WTC11 (cell line): ENCODE data around the gene DRD2. TPM values are rescaled to one million over a fixed set of nuclear protein-coding genes. Genes with fewer than 3 reads are reported as not detected.

ENCODE experiments used
- ATAC-seq: fragments of 200-7000 bp; cut with Tn5 transposase; 2 replicates; pipeline ENCODE4 v1.10.0; 2021; ENCODE audit warnings: mild to moderate bottlenecking, moderate library complexity
- CTCF ChIA-PET: fragments of 300-600 bp; sonication (Branson Sonifier 250); formaldehyde crosslinking; loops from one replicate; lab custom pipeline; 2021; ENCODE audit warnings: antibody characterized with exemption; lab: Charles Lee
- POLR2A ChIA-PET: fragments of 350-600 bp; sonication (Branson Sonifier 250); formaldehyde crosslinking; loops from one replicate; lab custom pipeline; 2021; ENCODE audit warnings: antibody characterized with exemption; lab: Charles Lee
- DNase-seq: peaks from one replicate; pipeline ENCODE4 v3.0.0; 2021; ENCODE audit warnings: low spot score
- H3K27ac Mint-ChIP-seq: 2 replicates; pipeline ENCODE4 v1.8.0; 2021; ENCODE audit warnings: mixed read lengths
- H3K27me3 Mint-ChIP-seq: 2 replicates; pipeline ENCODE4 v1.8.0; 2021; ENCODE audit warnings: low read depth, mild to moderate bottlenecking, moderate library complexity, mixed read lengths
- H3K36me3 Mint-ChIP-seq: 2 replicates; pipeline ENCODE4 v1.8.0; 2021; ENCODE audit warnings: mixed read lengths
- H3K4me1 Mint-ChIP-seq: 2 replicates; pipeline ENCODE4 v1.8.0; 2022; ENCODE audit warnings: mixed read lengths
- H3K4me3 Mint-ChIP-seq: 2 replicates; pipeline ENCODE4 v1.8.0; 2021; ENCODE audit warnings: mild to moderate bottlenecking, moderate library complexity, mixed read lengths
- H3K9me3 Mint-ChIP-seq: 2 replicates; pipeline ENCODE4 v1.8.0; 2021; ENCODE audit warnings: mixed read lengths
- ARID4B ChIP-seq: sonication (generic); formaldehyde crosslinking; IDR thresholded peaks from 2 replicates; pipeline ENCODE4 v1.8.0; 2023; ENCODE audit warnings: missing genetic modification reagents, mild to moderate bottlenecking, borderline replicate concordance
- ATF3 ChIP-seq: sonication (generic); formaldehyde crosslinking; conservative IDR thresholded peaks from 2 replicates; pipeline ENCODE4 v1.8.1; 2022; ENCODE audit warnings: mild to moderate bottlenecking, missing genetic modification reagents
- CDX4 ChIP-seq: fragments of 250-450 bp; sonication (Bioruptor Pico); IDR thresholded peaks from 2 replicates; pipeline ENCODE4 v1.9.0; 2021; ENCODE audit warnings: moderate library complexity, mild to moderate bottlenecking, inconsistent platforms, borderline replicate concordance
- CREM ChIP-seq: sonication (generic); formaldehyde crosslinking; IDR thresholded peaks from 2 replicates; pipeline ENCODE4 v1.8.1; 2022; ENCODE audit warnings: mild to moderate bottlenecking, missing genetic modification reagents, moderate library complexity
- E2F1 ChIP-seq: sonication (generic); formaldehyde crosslinking; IDR thresholded peaks from 2 replicates; pipeline ENCODE4 v1.8.0; 2022; ENCODE audit warnings: mild to moderate bottlenecking, missing genetic modification reagents
- ELF4 ChIP-seq: sonication (generic); formaldehyde crosslinking; IDR thresholded peaks from 2 replicates; pipeline ENCODE4 v1.8.1; 2022; ENCODE audit warnings: low read depth, mild to moderate bottlenecking, moderate library complexity, missing genetic modification reagents
- FOXP4 ChIP-seq: sonication (generic); formaldehyde crosslinking; IDR thresholded peaks from 2 replicates; pipeline ENCODE4 v1.8.0; 2022; ENCODE audit warnings: mild to moderate bottlenecking, missing genetic modification reagents
- HMGXB4 ChIP-seq: sonication (generic); formaldehyde crosslinking; IDR thresholded peaks from 2 replicates; pipeline ENCODE4 v1.8.1; 2023; ENCODE audit warnings: mild to moderate bottlenecking, moderate library complexity, missing genetic modification reagents
- JUN ChIP-seq: sonication (generic); formaldehyde crosslinking; IDR thresholded peaks from 2 replicates; pipeline ENCODE4 v1.8.0; 2023; ENCODE audit warnings: mild to moderate bottlenecking, missing genetic modification reagents
- KAT7 ChIP-seq: sonication (generic); formaldehyde crosslinking; IDR thresholded peaks from 2 replicates; pipeline ENCODE4 v1.8.1; 2023; ENCODE audit warnings: missing genetic modification reagents, mild to moderate bottlenecking, borderline replicate concordance
- NFYB ChIP-seq: sonication (generic); formaldehyde crosslinking; conservative IDR thresholded peaks from 2 replicates; pipeline ENCODE4 v1.8.0; 2022; ENCODE audit warnings: low read depth, missing genetic modification reagents
- OVOL2 ChIP-seq: fragments of 250-450 bp; sonication (Bioruptor Pico); IDR thresholded peaks from 2 replicates; pipeline ENCODE4 v1.9.0; 2021; ENCODE audit warnings: mild to moderate bottlenecking, borderline replicate concordance
- RORB ChIP-seq: fragments of 250-450 bp; sonication (Bioruptor Pico); IDR thresholded peaks from 2 replicates; pipeline ENCODE4 v1.9.0; 2021; ENCODE audit warnings: mild to moderate bottlenecking
- SP1 ChIP-seq: sonication (generic); formaldehyde crosslinking; conservative IDR thresholded peaks from 2 replicates; pipeline ENCODE4 v1.8.1; 2022; ENCODE audit warnings: missing genetic modification reagents
- TEAD1 ChIP-seq: sonication (generic); formaldehyde crosslinking; IDR thresholded peaks from 2 replicates; pipeline ENCODE4 v1.8.0; 2022; ENCODE audit warnings: mild to moderate bottlenecking, missing genetic modification reagents
- ZBTB21 ChIP-seq: sonication (generic); formaldehyde crosslinking; IDR thresholded peaks from 2 replicates; pipeline ENCODE4 v1.8.1; 2023; ENCODE audit warnings: mild to moderate bottlenecking, missing genetic modification reagents, borderline replicate concordance
- ZBTB43 ChIP-seq: sonication (generic); formaldehyde crosslinking; IDR thresholded peaks from 2 replicates; pipeline ENCODE4 v1.8.1; 2023; ENCODE audit warnings: mild to moderate bottlenecking, missing genetic modification reagents
- ZMAT4 ChIP-seq: fragments of 250-450 bp; sonication (Bioruptor Pico); IDR thresholded peaks from 2 replicates; pipeline ENCODE4 v1.9.0; 2021; ENCODE audit warnings: mild to moderate bottlenecking
- ZNF317 ChIP-seq: sonication (generic); formaldehyde crosslinking; IDR thresholded peaks from 2 replicates; pipeline ENCODE4 v1.8.1; 2023; ENCODE audit warnings: low read depth, mild to moderate bottlenecking, moderate library complexity, missing genetic modification reagents, borderline replicate concordance
- ZNF423 ChIP-seq: fragments of 250-450 bp; sonication (Bioruptor Pico); IDR thresholded peaks from 2 replicates; pipeline ENCODE4 v2.1.2; 2022; ENCODE audit warnings: mild to moderate bottlenecking, moderate library complexity
- ZNF425 ChIP-seq: fragments of 250-450 bp; sonication (Bioruptor Pico); conservative IDR thresholded peaks from 2 replicates; pipeline ENCODE4 v1.9.0; 2021; ENCODE audit warnings: mild to moderate bottlenecking
- total RNA-seq: library from RNA; stranded (reverse); gene quantifications from 3 replicates; pipeline ENCODE4 v1.2.3, GENCODE V29; 2021

DRD2 gene
- total RNA-seq, 1 experiment from 2014 or later = 0.20 TPM

GRCh38 chr11:113473983-113474361 lies 1.2 kb downstream of the DRD2 start:
- peaks cover 18% of the 10 kb centered on the region for H3K4me1 Mint-ChIP-seq
- peak overlapping the region; percentile 67 for H3K4me3 Mint-ChIP-seq
- no peaks in the 10 kb centered on the region for H3K9me3 Mint-ChIP-seq
- no peak overlapping the region for H3K27ac Mint-ChIP-seq
- H3K36me3 Mint-ChIP-seq = no peaks in the 10 kb centered on the region
- ATAC-seq = no peak
- H3K27me3 Mint-ChIP-seq = peaks cover 42% of the 10 kb centered on the region
- CTCF ChIA-PET = interaction anchor here (1.7 kb wide), 1 partner anchor 67 kb away, joined by 6 read pairs; no protein-coding TSS in a partner anchor
- POLR2A ChIA-PET = no interaction called here
- TF ChIP-seq TEAD1 (CRISPR knock-in tag) (no peak), RORB (no peak), HMGXB4 (no peak), ATF3 (CRISPR knock-in tag) (no peak), ZNF425 (no peak), ZMAT4 (no peak), KAT7 (no peak), SP1 (CRISPR knock-in tag) (no peak), E2F1 (CRISPR knock-in tag) (no peak), JUN (CRISPR knock-in tag) (no peak), ELF4 (CRISPR knock-in tag) (no peak), CDX4 (CRISPR knock-in tag) (no peak)
- TF ChIP-seq, all 79 proteins: peak for 0
- no peak for DNase-seq

GRCh38 chr11:113472471-113472870 lies 2.7 kb downstream of the DRD2 start:
- peaks cover 42% of the 10 kb centered on the region for H3K27me3 Mint-ChIP-seq
- H3K4me1 Mint-ChIP-seq = peaks cover 18% of the 10 kb centered on the region
- no peaks in the 10 kb centered on the region for H3K36me3 Mint-ChIP-seq
- no peak overlapping the region for H3K4me3 Mint-ChIP-seq
- H3K9me3 Mint-ChIP-seq = no peaks in the 10 kb centered on the region
- H3K27ac Mint-ChIP-seq = no peak overlapping the region
- ChIA-PET POLR2A (no interaction called here), CTCF (no interaction called here)
- no peak for DNase-seq
- ATAC-seq = no peak
- no peak for TF ChIP-seq OVOL2 (CRISPR knock-in tag)
- no peak for TF ChIP-seq CREM (CRISPR knock-in tag)
- TF ChIP-seq KAT7 = no peak
- no peak for TF ChIP-seq ZNF317 (CRISPR knock-in tag)
- TF ChIP-seq NFYB (CRISPR knock-in tag) = no peak
- TF ChIP-seq ZBTB21 (CRISPR knock-in tag) = no peak
- TF ChIP-seq ARID4B (CRISPR knock-in tag) = no peak
- no peak for TF ChIP-seq FOXP4
- no peak for TF ChIP-seq ZBTB43
- TF ChIP-seq ZNF423 (CRISPR knock-in tag) = no peak
